ENCODE data around the gene UGT1A10. TPM values are rescaled to one million over a fixed set of nuclear protein-coding genes. Genes with fewer than 3 reads are reported as not detected.

UGT1A10 gene
- total RNA-seq, 1 donor: not detected

GRCh38 chr2:233702238-233702637 lies 66.0 kb downstream of the UGT1A10 start:
- no peak for TF ChIP-seq CTCF (IDR thresholded peaks at IDR 0.05; ENCODE audit: insufficient read depth, low read depth, low read length)
- H3K4me3 ChIP-seq (ENCODE audit: low read depth, low read length): no peak overlapping the region
- no peak for DNase-seq (ENCODE audit: low read depth)

- H3K4me3 ChIP-seq (ENCODE audit: low read depth, low read length): no peak overlapping the region
- no peak for TF ChIP-seq CTCF (IDR thresholded peaks at IDR 0.05; ENCODE audit: insufficient read depth, low read depth, low read length)
- no peak for DNase-seq (ENCODE audit: low read depth)
Measured at GRCh38 chr2:233705911-233706506, 69.8 kb downstream of the UGT1A10 start.

- no peak for TF ChIP-seq CTCF (IDR thresholded peaks at IDR 0.05; ENCODE audit: insufficient read depth, low read depth, low read length)
- H3K4me3 ChIP-seq (ENCODE audit: low read depth, low read length): no peak overlapping the region
- DNase-seq (ENCODE audit: low read depth): peak; percentile 34
Measured at GRCh38 chr2:233706720-233707119, 70.5 kb downstream of the UGT1A10 start.

DNA sequence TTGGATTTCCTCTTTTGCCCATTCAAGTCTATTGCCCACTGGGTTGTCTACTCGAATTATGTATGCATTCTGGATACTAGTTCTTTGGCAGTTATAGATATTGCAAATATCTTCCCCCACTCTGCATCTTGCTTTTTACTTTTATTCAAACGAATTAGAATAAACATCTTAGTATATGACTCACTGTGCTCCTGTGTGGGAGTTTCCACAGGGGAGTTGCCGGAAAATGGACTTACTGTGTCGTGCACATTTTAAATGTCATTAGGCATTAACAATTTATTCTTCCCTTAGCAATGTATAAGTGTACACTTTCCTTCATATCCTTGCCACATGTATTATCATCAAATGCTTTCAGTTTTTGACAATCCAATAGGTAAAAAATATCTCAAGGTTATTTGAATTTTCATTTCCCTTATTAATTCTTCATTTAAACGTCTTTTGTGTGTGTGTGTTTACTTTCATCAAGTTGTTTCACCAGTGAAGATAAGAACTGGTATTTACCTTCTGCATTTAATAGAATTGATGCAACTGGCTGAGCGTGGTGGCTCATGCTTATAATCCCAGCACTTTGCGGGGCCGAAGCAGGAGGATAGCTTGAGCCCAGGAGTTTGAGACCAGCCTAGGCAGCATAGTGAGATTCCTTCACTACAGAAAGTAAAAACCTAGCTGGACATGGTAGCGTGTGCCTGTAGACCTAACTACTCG lies 71.8 kb downstream of the UGT1A10 start:
- H3K4me3 ChIP-seq (ENCODE audit: low read depth, low read length): no peak overlapping the region
- DNase-seq (ENCODE audit: low read depth): peak; percentile 48
- no peak for TF ChIP-seq CTCF (IDR thresholded peaks at IDR 0.05; ENCODE audit: insufficient read depth, low read depth, low read length)

DNA sequence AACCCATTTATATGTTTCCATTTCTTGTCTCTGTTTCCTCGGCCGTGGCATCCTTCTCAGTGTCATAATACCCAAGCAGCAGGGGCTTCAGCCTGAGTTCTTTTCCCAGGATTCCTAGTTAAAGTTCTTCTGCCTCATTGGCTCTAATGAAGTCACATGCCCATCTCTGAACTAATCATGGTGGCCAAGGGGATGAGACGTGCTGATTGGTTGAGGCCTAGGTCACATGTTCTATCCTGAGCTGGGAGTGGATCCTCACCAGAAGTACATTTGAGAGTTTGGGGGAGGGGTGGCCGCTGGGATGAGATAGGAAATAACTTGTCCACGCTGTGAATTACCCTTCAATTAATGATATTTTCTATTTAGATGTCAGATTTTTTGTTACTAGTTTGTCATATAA lies 72.7 kb downstream of the UGT1A10 start:
- no peak for TF ChIP-seq CTCF (IDR thresholded peaks at IDR 0.05; ENCODE audit: insufficient read depth, low read depth, low read length)
- H3K4me3 ChIP-seq (ENCODE audit: low read depth, low read length): no peak overlapping the region
- DNase-seq (ENCODE audit: low read depth): no peak

GRCh38 chr2:233711312-233712008 lies 75.2 kb downstream of the UGT1A10 start:
- no peak overlapping the region for H3K4me3 ChIP-seq (ENCODE audit: low read depth, low read length)
- peak; percentile 81 for DNase-seq (ENCODE audit: low read depth)
- peak; percentile 98 for TF ChIP-seq CTCF (IDR thresholded peaks at IDR 0.05; ENCODE audit: insufficient read depth, low read depth, low read length)
